Stomach (tissue), 4 donors: ENCODE data around the gene CIART.

Experiments used
- EP300 ChIP-seq: sonication (generic); formaldehyde crosslinking; IDR thresholded peaks from one replicate; pipeline ENCODE4 v1.6.1; 2017; ENCODE audit warnings: antibody characterized with exemption
- POLR2A ChIP-seq, 4 donors: fragments of 450-650 bp; IDR thresholded peaks; one replicate each; pipeline ENCODE4 v1.6.1; 2016; ENCODE audit warnings: antibody characterized with exemption in 4 of 4, control low read depth in 2 of 4, mild to moderate bottlenecking in 1 of 4, moderate library complexity in 1 of 4
- POLR2AphosphoS5 ChIP-seq, 3 donors: sonication (generic); formaldehyde crosslinking; IDR thresholded peaks; one replicate each; pipeline ENCODE4 v1.6.1; 2016; ENCODE audit warnings: antibody characterized with exemption in 3 of 3
- TF ChIP-seq, protein P1 (sequence below), 7 experiments: fragments of 450-650 bp in 4 of 7; fragments of 200-600 bp in 3 of 7; sonication (generic) in 3 of 7; IDR thresholded peaks; one replicate each; pipeline ENCODE4 v1.5.1; 2016 to 2019; ENCODE audit warnings: antibody characterized with exemption in 7 of 7, control low read depth in 2 of 7, mild to moderate bottlenecking in 1 of 7

DNA sequence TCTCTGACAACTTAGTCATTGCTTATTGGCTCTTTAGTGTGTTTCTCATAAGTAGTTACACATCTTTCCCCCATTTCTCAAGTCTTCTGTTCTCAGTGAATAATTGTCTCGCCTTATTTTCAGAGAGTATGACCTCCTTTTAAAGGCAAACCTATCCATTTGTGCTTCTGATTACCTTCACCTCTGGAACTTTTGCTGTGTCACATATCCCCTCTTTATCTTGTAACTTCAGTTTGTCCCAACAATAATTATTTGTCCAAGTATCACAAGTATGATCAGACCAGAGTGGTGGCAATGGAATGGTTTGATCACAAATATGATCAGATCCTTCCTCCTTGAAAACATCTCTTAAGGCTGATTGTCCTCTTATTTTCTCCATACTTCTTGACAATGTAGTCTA, 6.0 kb downstream of the CIART start:
- TF ChIP-seq POLR2A (IDR thresholded peaks at IDR 0.05), result no peak
- TF ChIP-seq, protein P1, sequence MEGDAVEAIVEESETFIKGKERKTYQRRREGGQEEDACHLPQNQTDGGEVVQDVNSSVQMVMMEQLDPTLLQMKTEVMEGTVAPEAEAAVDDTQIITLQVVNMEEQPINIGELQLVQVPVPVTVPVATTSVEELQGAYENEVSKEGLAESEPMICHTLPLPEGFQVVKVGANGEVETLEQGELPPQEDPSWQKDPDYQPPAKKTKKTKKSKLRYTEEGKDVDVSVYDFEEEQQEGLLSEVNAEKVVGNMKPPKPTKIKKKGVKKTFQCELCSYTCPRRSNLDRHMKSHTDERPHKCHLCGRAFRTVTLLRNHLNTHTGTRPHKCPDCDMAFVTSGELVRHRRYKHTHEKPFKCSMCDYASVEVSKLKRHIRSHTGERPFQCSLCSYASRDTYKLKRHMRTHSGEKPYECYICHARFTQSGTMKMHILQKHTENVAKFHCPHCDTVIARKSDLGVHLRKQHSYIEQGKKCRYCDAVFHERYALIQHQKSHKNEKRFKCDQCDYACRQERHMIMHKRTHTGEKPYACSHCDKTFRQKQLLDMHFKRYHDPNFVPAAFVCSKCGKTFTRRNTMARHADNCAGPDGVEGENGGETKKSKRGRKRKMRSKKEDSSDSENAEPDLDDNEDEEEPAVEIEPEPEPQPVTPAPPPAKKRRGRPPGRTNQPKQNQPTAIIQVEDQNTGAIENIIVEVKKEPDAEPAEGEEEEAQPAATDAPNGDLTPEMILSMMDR (IDR thresholded peaks at IDR 0.05), result no peak
- TF ChIP-seq POLR2AphosphoS5 (IDR thresholded peaks at IDR 0.05), result no peak
- no peak for TF ChIP-seq EP300
